Natural killer cell (primary cell): ENCODE data around the gene LY6G5C. TPM values are rescaled to one million over a fixed set of nuclear protein-coding genes. Genes with fewer than 3 reads are reported as not detected.

Experiments used
- ATAC-seq, 3 donors: fragments of 150-1000 bp in 2 of 3; fragments of 200-7000 bp in 1 of 3; cut with Tn5 transposase; 1 replicate in 1 of 3; 2 replicates in 2 of 3; pipeline ENCODE4 v1.10.0; 2021; ENCODE audit warnings: mild to moderate bottlenecking in 2 of 3, moderate library complexity in 2 of 3
- DNase-seq, 2 donors: peaks; one replicate each; pipeline versions ENCODE4 v3.0.0 to v3.0.0-alpha.2; 2013 to 2021; ENCODE audit warnings: mixed read lengths in 1 of 2
- H3K27ac ChIP-seq: one replicate; pipeline ENCODE4 v1.5.1; 2013; ENCODE audit warnings: mild to moderate bottlenecking, low read length
- H3K27me3 ChIP-seq: one replicate; pipeline ENCODE4 v1.6.1; 2013; ENCODE audit warnings: low read length; ENCODE audit not compliant: control insufficient read depth, insufficient read depth
- H3K36me3 ChIP-seq: one replicate; pipeline ENCODE4 v1.6.1; 2013; ENCODE audit warnings: low read length; ENCODE audit not compliant: control insufficient read depth, insufficient read depth
- H3K4me1 ChIP-seq: one replicate; pipeline ENCODE4 v1.6.1; 2013; ENCODE audit warnings: low read length; ENCODE audit not compliant: control insufficient read depth, insufficient read depth
- H3K4me3 ChIP-seq: one replicate; pipeline ENCODE4 v1.5.1; 2013; ENCODE audit warnings: low read length
- H3K9me3 ChIP-seq: one replicate; pipeline ENCODE4 v1.6.1; 2013; ENCODE audit warnings: low read length; ENCODE audit not compliant: control insufficient read depth, insufficient read depth
- H3K27ac Mint-ChIP-seq, 2 donors: one replicate each; pipeline ENCODE4 v1.8.0; 2022; ENCODE audit warnings: mild to moderate bottlenecking in 2 of 2, mixed read lengths in 2 of 2, moderate library complexity in 1 of 2
- H3K27me3 Mint-ChIP-seq, 2 donors: one replicate each; pipeline ENCODE4 v1.8.0; 2022; ENCODE audit warnings: low read depth in 2 of 2, mixed read lengths in 2 of 2
- H3K36me3 Mint-ChIP-seq: one replicate; pipeline ENCODE4 v1.8.0; 2022; ENCODE audit warnings: mixed read lengths
- H3K4me1 Mint-ChIP-seq, 2 donors: one replicate each; pipeline ENCODE4 v1.8.0; 2022; ENCODE audit warnings: mixed read lengths in 2 of 2
- H3K4me3 Mint-ChIP-seq: one replicate; pipeline ENCODE4 v1.8.0; 2022; ENCODE audit warnings: mild to moderate bottlenecking, moderate library complexity, mixed read lengths
- H3K9me3 Mint-ChIP-seq, 2 donors: one replicate each; pipeline ENCODE4 v1.8.0; 2022; ENCODE audit warnings: mixed read lengths in 2 of 2
- CTCF ChIP-seq: fragments of 200-600 bp; IDR thresholded peaks from one replicate; pipeline ENCODE4 v1.8.0; 2022; ENCODE audit warnings: antibody characterized with exemption
- WGBS: methylation state at CpG from one replicate; pipeline ENCODE4 v1.1.7; 2013; ENCODE audit warnings: missing lambda C conversion rate; ENCODE audit not compliant: insufficient coverage; 5-methylcytosine and 5-hydroxymethylcytosine counted together
- intact Hi-C: fragments of 100-400 bp; cut with micrococcal nuclease; formaldehyde crosslinking; loops from one replicate; pipeline ENCODE4 v1.14.2; 2022
- total RNA-seq, 4 donors: library from RNA; stranded (reverse); fragments of 120-200 nt in 1 of 4; gene quantifications; one replicate each; pipeline versions ENCODE4 v1.2.3 to v1.2.4, GENCODE V29; 2013 to 2022

The LY6G5C gene
- total RNA-seq, 3 donors from 2014 or later (not counting 1 experiment from before 2014, with no cell fraction given) = 2.0 to 7.9 (median 2.7) TPM

GRCh38 chr6:31708224-31708623, 27.4 kb upstream of the LY6G5C start:
- Histone ChIP-seq H3K27me3 (no peaks in the 10 kb centered on the region), H3K36me3 (no peaks in the 10 kb centered on the region), H3K4me1 (peaks cover 22% of the 10 kb centered on the region), H3K9me3 (no peaks in the 10 kb centered on the region), H3K27ac (no peak overlapping the region), H3K4me3 (no peak overlapping the region)
- no peak overlapping the region for H3K4me3 Mint-ChIP-seq
- intact Hi-C loops = no loop called here
- no peak overlapping the region for H3K27ac Mint-ChIP-seq
- no peak for TF ChIP-seq CTCF
- no peaks in the 10 kb centered on the region for H3K36me3 Mint-ChIP-seq
- 95% methylated on average over 2 of the region's 3 CpGs for whole genome bisulfite sequencing
- no peaks in the 10 kb centered on the region for H3K9me3 Mint-ChIP-seq
- H3K4me1 Mint-ChIP-seq = peaks cover 20% of the 10 kb centered on the region in 2 donors
- ATAC-seq = no peak
- H3K27me3 Mint-ChIP-seq = no peaks in the 10 kb centered on the region
- no peak for DNase-seq

GRCh38 chr6:31707701-31708100, 26.8 kb upstream of the LY6G5C start:
- no peaks in the 10 kb centered on the region for H3K27me3 Mint-ChIP-seq
- no peaks in the 10 kb centered on the region for H3K9me3 ChIP-seq
- H3K9me3 Mint-ChIP-seq = no peaks in the 10 kb centered on the region
- TF ChIP-seq CTCF = no peak
- no peak overlapping the region for H3K4me3 ChIP-seq
- H3K36me3 ChIP-seq = no peaks in the 10 kb centered on the region
- peaks cover 22% of the 10 kb centered on the region for H3K4me1 ChIP-seq
- intact Hi-C loops = no loop called here
- peaks cover 23% of the 10 kb centered on the region in 2 donors for H3K4me1 Mint-ChIP-seq
- DNase-seq = no peak
- no peak for ATAC-seq
- WGBS = 87% methylated on average over 10 of the region's 10 CpGs
- no peaks in the 10 kb centered on the region for H3K36me3 Mint-ChIP-seq
- H3K4me3 Mint-ChIP-seq = no peak overlapping the region
- H3K27ac ChIP-seq = no peak overlapping the region
- H3K27me3 ChIP-seq = no peaks in the 10 kb centered on the region
- H3K27ac Mint-ChIP-seq = no peak overlapping the region

- Mint-ChIP-seq H3K4me1 (peaks cover 26 to 28% of the 10 kb centered on the region in 2 donors), H3K36me3 (no peaks in the 10 kb centered on the region), H3K27me3 (no peaks in the 10 kb centered on the region), H3K4me3 (no peak within 1 kb of the TSS), H3K27ac (no peak within 1 kb of the TSS), H3K9me3 (no peaks in the 10 kb centered on the region)
- H3K27ac ChIP-seq = no peak within 1 kb of the TSS
- TF ChIP-seq CTCF = no peak
- H3K27me3 ChIP-seq = no peaks in the 10 kb centered on the region
- ATAC-seq (no peak), DNase-seq (no peak)
- no peak within 1 kb of the TSS for H3K4me3 ChIP-seq
- H3K4me1 ChIP-seq = peaks cover 32% of the 10 kb centered on the region
- intact Hi-C loops = no loop called here
- 90% methylated on average over 2 of the region's 3 CpGs for WGBS
- no peaks in the 10 kb centered on the region for H3K9me3 ChIP-seq
- peaks cover under 1% of the 10 kb centered on the region for H3K36me3 ChIP-seq
These were observed 25.7 kb upstream of the LY6G5C start, which contains the start of gene LY6G6F for GRCh38 chr6:31706599-31706998. TSS of gene LY6G6F (plus strand) at chr6:31706866. CDS start at chr6:31706907, 41 bp downstream.

- Histone ChIP-seq H3K4me1 (peaks cover 32% of the 10 kb centered on the region), H3K9me3 (no peaks in the 10 kb centered on the region), H3K36me3 (peaks cover 4% of the 10 kb centered on the region), H3K4me3 (no peak overlapping the region), H3K27me3 (no peaks in the 10 kb centered on the region), H3K27ac (no peak overlapping the region)
- intact Hi-C loops = no loop called here
- 91% methylated on average over 5 of the region's 6 CpGs for WGBS
- H3K36me3 Mint-ChIP-seq = no peaks in the 10 kb centered on the region
- no peak overlapping the region for H3K4me3 Mint-ChIP-seq
- no peaks in the 10 kb centered on the region for H3K27me3 Mint-ChIP-seq
- no peak for ATAC-seq
- DNase-seq = no peak
- H3K27ac Mint-ChIP-seq = no peak overlapping the region
- H3K9me3 Mint-ChIP-seq = no peaks in the 10 kb centered on the region
- H3K4me1 Mint-ChIP-seq = peaks cover 26 to 28% of the 10 kb centered on the region in 2 donors
- no peak for TF ChIP-seq CTCF
These were observed 25.1 kb upstream of the LY6G5C start for GRCh38 chr6:31705931-31706330.
